GM18909 (cell line): ENCODE measurements around the gene HLF.

Experiments
- ATAC-seq: cut with Tn5 transposase; IDR thresholded peaks from one replicate; pipeline ENCODE4 v1.9.1; 2021; ENCODE audit warnings: mild to moderate bottlenecking; ENCODE audit not compliant: unreplicated experiment, poor library complexity

HLF gene

GRCh38 chr17:55264645-55265298, at the start of gene HLF:
Gene HLF (plus strand): TSS chr17:55264960. CDS start chr17:55265485, 525 bp downstream.
- peak; percentile 97 for ATAC-seq

- no peak for ATAC-seq
Measured at GRCh38 chr17:55215711-55216110, 49.0 kb upstream of the HLF start.

- no peak for ATAC-seq
Measured at GRCh38 chr17:55216888-55217287, 47.9 kb upstream of the HLF start.

GRCh38 chr17:55219459-55219858, 45.3 kb upstream of the HLF start:
- ATAC-seq = no peak

- ATAC-seq = no peak
Measured at GRCh38 chr17:55219934-55220333, 44.8 kb upstream of the HLF start.

GRCh38 chr17:55223524-55223923, 41.2 kb upstream of the HLF start:
- no peak for ATAC-seq

GRCh38 chr17:55224746-55225145, 40.0 kb upstream of the HLF start:
- no peak for ATAC-seq

GRCh38 chr17:55225237-55225636, 39.5 kb upstream of the HLF start:
- ATAC-seq = no peak

GRCh38 chr17:55228683-55229192, 36.0 kb upstream of the HLF start:
- ATAC-seq = no peak

- no peak for ATAC-seq
Measured at GRCh38 chr17:55229276-55229675, 35.5 kb upstream of the HLF start.

- no peak for ATAC-seq
Measured at GRCh38 chr17:55230716-55231115, 34.0 kb upstream of the HLF start.

GRCh38 chr17:55233840-55234239, 30.9 kb upstream of the HLF start:
- no peak for ATAC-seq

GRCh38 chr17:55236316-55236715, 28.4 kb upstream of the HLF start:
- ATAC-seq = no peak

GRCh38 chr17:55237268-55237667, 27.5 kb upstream of the HLF start:
- ATAC-seq = peak; percentile 35

- ATAC-seq = peak; percentile 4
Measured at GRCh38 chr17:55237841-55238178, 26.9 kb upstream of the HLF start.

- peak; percentile 93 for ATAC-seq
Measured at GRCh38 chr17:55238179-55238930, 26.4 kb upstream of the HLF start.

- peak; percentile 17 for ATAC-seq
Measured at GRCh38 chr17:55238931-55239297, 25.8 kb upstream of the HLF start.

- no peak for ATAC-seq
Measured at GRCh38 chr17:55241097-55241496, 23.7 kb upstream of the HLF start.

- ATAC-seq = no peak
Measured at GRCh38 chr17:55242476-55242875, 22.3 kb upstream of the HLF start.

GRCh38 chr17:55245986-55246385, 18.8 kb upstream of the HLF start:
- no peak for ATAC-seq

- no peak for ATAC-seq
Measured at GRCh38 chr17:55246583-55246982, 18.2 kb upstream of the HLF start.

GRCh38 chr17:55248077-55248476, 16.7 kb upstream of the HLF start:
- ATAC-seq = no peak
